Breast epithelium (tissue), 4 donors: ENCODE measurements around the gene THUMPD1. TPM values are rescaled to one million over a fixed set of nuclear protein-coding genes. Genes with fewer than 3 reads are reported as not detected.
A peak's percentile ranks its signal among the peaks of the same experiment; 100 is the strongest.

Experiments used
- DNase-seq, 2 donors: peaks; one replicate each; pipeline ENCODE4 v3.0.0-alpha.2; 2019; ENCODE audit warnings: low spot score in 2 of 2
- H3K27ac ChIP-seq, 2 donors: fragments of 200-600 bp; sonication (generic) in 1 of 2; one replicate each; pipeline ENCODE4 v1.5.1; 2016 to 2019; ENCODE audit warnings: mild to moderate bottlenecking in 1 of 2
- H3K27me3 ChIP-seq, 2 donors: fragments of 200-600 bp; sonication (generic) in 1 of 2; one replicate each; pipeline versions ENCODE4 v1.5.1 to v1.6.0; 2017 to 2019; ENCODE audit warnings: control low read depth in 1 of 2, mild to moderate bottlenecking in 1 of 2
- H3K36me3 ChIP-seq: fragments of 200-600 bp; one replicate; pipeline ENCODE4 v1.5.1; 2019
- H3K4me1 ChIP-seq, 2 donors: fragments of 200-600 bp; sonication (generic); one replicate each; pipeline ENCODE4 v1.5.1; 2016 to 2019; ENCODE audit warnings: control low read depth in 1 of 2
- H3K4me3 ChIP-seq, 3 donors: fragments of 200-600 bp; sonication (generic); 1 replicate in 2 of 3; 2 replicates in 1 of 3; pipeline ENCODE4 v1.5.1; 2016 to 2019; ENCODE audit warnings: mild to moderate bottlenecking in 3 of 3, moderate library complexity in 2 of 3
- H3K9me3 ChIP-seq, 2 donors: fragments of 200-600 bp; sonication (generic) in 1 of 2; one replicate each; pipeline ENCODE4 v1.5.1; 2016 to 2019; ENCODE audit warnings: control low read depth in 1 of 2
- CTCF ChIP-seq, 3 donors: fragments of 450-650 bp; IDR thresholded peaks; one replicate each; pipeline ENCODE4 v1.5.1; 2016 to 2017; ENCODE audit warnings: antibody characterized with exemption in 3 of 3, mild to moderate bottlenecking in 3 of 3, moderate library complexity in 3 of 3
- POLR2A ChIP-seq: fragments of 450-650 bp; IDR thresholded peaks from one replicate; pipeline ENCODE4 v1.6.1; 2016; ENCODE audit warnings: antibody characterized with exemption, mild to moderate bottlenecking, moderate library complexity
- POLR2AphosphoS5 ChIP-seq, 3 donors: sonication (generic); formaldehyde crosslinking; IDR thresholded peaks; one replicate each; pipeline ENCODE4 v1.6.1; 2017; ENCODE audit warnings: antibody characterized with exemption in 3 of 3
- intact Hi-C: fragments of 100-400 bp; cut with DNase I; formaldehyde crosslinking; loops from one replicate; pipeline ENCODE4 v1.15.1; 2023; ENCODE audit warnings: low total_unique reads
- total RNA-seq, 3 donors: library from RNA; depleted of rRNA; stranded (reverse); fragments of >200 nt; gene quantifications; one replicate each; pipeline ENCODE4 v1.1.0, GENCODE V29; 2016

THUMPD1 gene
- total RNA-seq, 3 donors from 2014 or later = 70.5 to 109 (median 76.3) TPM

GRCh38 chr16:20740007-20740883 lies 1.4 kb downstream of the THUMPD1 start:
- intact Hi-C loops = no loop called here
- H3K4me1 ChIP-seq = no peaks in the 10 kb centered on the region
- no peaks in the 10 kb centered on the region for H3K36me3 ChIP-seq
- no peak for DNase-seq
- H3K9me3 ChIP-seq = no peaks in the 10 kb centered on the region
- H3K27me3 ChIP-seq = no peaks in the 10 kb centered on the region
- TF ChIP-seq CTCF (IDR thresholded peaks at IDR 0.05) = peak in 1 of 3 donors; percentile 33
- TF ChIP-seq POLR2AphosphoS5 (IDR thresholded peaks at IDR 0.05) = no peak
- H3K27ac ChIP-seq = peak overlapping the region; percentile 95 to 97
- H3K4me3 ChIP-seq = peak overlapping the region; percentile 80 to 97 (median 91)

- no peak for DNase-seq
- TF ChIP-seq POLR2A (no peak), CTCF (IDR thresholded peaks at IDR 0.05) (no peak), POLR2AphosphoS5 (IDR thresholded peaks at IDR 0.05) (no peak)
- Histone ChIP-seq H3K36me3 (no peaks in the 10 kb centered on the region), H3K4me3 (no peak overlapping the region), H3K4me1 (no peaks in the 10 kb centered on the region), H3K9me3 (no peaks in the 10 kb centered on the region), H3K27ac (no peak overlapping the region), H3K27me3 (no peaks in the 10 kb centered on the region)
- intact Hi-C loops = no loop called here
Measured at GRCh38 chr16:20735490-20735889, 6.1 kb downstream of the THUMPD1 start.

GRCh38 chr16:20734782-20735181 lies 6.8 kb downstream of the THUMPD1 start:
- TF ChIP-seq CTCF (IDR thresholded peaks at IDR 0.05) = no peak
- intact Hi-C loops = no loop called here
- H3K9me3 ChIP-seq = no peaks in the 10 kb centered on the region
- H3K27ac ChIP-seq = no peak overlapping the region
- no peaks in the 10 kb centered on the region for H3K4me1 ChIP-seq
- no peak overlapping the region for H3K4me3 ChIP-seq
- DNase-seq = no peak
- H3K36me3 ChIP-seq = no peaks in the 10 kb centered on the region
- no peaks in the 10 kb centered on the region for H3K27me3 ChIP-seq

DNA sequence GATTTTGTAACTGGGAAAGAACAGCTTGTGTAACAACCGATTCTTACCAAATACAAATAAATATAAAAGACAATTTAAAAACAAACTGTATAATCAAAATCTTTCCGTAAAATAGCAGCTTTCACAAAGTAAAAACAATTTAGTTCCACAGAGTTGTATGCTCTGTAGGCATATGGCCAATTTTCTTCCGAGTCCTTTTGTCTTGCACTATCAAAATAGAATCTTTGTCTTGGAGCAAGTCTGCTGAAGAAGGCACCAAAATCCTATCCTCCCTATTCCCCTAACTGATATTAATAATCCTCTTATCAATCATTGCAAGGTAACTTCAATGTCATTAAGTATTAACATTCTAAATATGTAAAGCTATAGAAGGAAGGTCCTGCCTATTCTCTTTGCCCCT lies 7.6 kb downstream of the THUMPD1 start:
- Histone ChIP-seq H3K36me3 (no peaks in the 10 kb centered on the region), H3K27ac (peak overlapping the region in 1 of 2 donors; percentile 11), H3K4me3 (no peak overlapping the region), H3K27me3 (no peaks in the 10 kb centered on the region), H3K9me3 (no peaks in the 10 kb centered on the region), H3K4me1 (no peaks in the 10 kb centered on the region)
- DNase-seq = no peak
- TF ChIP-seq POLR2A (no peak), CTCF (IDR thresholded peaks at IDR 0.05) (no peak), POLR2AphosphoS5 (IDR thresholded peaks at IDR 0.05) (no peak)
- intact Hi-C loops = no loop called here

GRCh38 chr16:20729141-20729540 lies 12.5 kb downstream of the THUMPD1 start:
- no peak overlapping the region for H3K4me3 ChIP-seq
- no peaks in the 10 kb centered on the region for H3K27me3 ChIP-seq
- no peak overlapping the region for H3K27ac ChIP-seq
- no peak for DNase-seq
- intact Hi-C loops = no loop called here
- no peaks in the 10 kb centered on the region for H3K36me3 ChIP-seq
- H3K9me3 ChIP-seq = no peaks in the 10 kb centered on the region
- no peaks in the 10 kb centered on the region for H3K4me1 ChIP-seq
- TF ChIP-seq POLR2A (no peak), CTCF (IDR thresholded peaks at IDR 0.05) (no peak)
